NCI-H526 (cell line): ENCODE data around the gene ACBD4.
"Not testable (repeated sequence)": the region's sequence is repeated elsewhere in the genome, so short reads cannot be mapped to it uniquely, and the experiment has no call there.

Experiments
- DNase-seq, 2 experiments: peaks; one replicate each; lab custom pipeline; 2025; lab: John Stamatoyannopoulos, UW

The ACBD4 gene

DNA sequence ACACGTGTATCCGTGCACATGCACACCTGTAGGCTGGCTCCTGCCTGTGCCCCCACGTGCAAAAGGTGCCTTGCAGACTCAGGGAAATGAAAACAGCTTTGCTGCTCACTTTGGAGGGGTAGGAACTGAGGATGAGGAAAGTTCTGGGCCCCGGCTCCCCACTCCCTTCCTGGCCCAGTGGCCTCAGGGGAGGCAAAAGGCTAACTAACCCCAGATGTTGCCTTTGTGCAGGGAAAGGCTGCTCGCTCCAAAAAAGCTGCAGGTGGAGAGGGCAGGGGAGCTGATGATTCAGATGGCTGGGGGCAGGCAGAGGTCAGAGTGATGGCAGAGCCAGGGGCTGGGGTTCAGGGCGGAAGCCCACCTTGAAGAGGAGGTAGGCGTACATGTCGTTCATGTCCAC, 15.5 kb upstream of the ACBD4 start:
- no peak for DNase-seq

DNA sequence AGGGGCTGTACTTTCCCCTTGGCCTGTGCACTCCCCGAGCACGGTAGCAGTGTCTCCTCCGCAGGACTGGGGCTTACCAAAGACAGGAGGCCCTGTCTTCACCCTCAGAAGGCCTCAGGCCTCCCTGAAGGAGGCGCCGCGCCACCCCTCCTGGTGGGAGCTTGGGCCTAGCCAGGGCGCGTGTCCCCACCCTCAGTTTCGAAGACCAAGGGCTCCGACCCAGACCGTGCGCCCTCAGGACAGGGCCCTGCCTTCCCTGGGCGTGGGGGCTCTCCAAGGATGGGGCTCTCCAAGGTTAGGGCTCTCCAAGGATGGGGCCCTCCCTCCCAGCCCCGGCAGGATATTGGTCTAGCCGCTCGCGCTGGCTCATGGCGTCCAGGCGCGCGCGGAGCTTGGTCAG, 14.9 kb upstream of the ACBD4 start:
- DNase-seq = no peak

DNA sequence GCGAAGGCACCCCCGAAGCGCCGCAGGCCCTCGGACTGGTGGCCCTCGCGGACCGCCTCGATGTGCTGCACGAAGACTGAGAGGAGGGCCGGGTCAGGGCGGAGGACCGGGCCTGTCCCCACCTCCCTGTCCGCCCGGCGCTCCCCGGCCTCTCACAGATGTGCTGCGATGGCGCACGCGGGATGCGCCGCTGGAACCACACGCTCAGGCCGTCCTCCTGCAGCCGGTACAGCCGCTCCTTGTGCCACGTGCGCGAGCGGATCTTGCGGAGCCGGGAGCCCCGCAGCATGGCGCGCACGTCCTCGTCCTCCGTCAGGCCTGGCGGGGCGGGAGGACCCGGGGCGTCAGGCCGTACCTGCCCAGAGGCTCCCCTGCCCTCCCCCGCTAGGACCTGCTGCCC, 14.4 kb upstream of the ACBD4 start:
- no peak for DNase-seq

DNA sequence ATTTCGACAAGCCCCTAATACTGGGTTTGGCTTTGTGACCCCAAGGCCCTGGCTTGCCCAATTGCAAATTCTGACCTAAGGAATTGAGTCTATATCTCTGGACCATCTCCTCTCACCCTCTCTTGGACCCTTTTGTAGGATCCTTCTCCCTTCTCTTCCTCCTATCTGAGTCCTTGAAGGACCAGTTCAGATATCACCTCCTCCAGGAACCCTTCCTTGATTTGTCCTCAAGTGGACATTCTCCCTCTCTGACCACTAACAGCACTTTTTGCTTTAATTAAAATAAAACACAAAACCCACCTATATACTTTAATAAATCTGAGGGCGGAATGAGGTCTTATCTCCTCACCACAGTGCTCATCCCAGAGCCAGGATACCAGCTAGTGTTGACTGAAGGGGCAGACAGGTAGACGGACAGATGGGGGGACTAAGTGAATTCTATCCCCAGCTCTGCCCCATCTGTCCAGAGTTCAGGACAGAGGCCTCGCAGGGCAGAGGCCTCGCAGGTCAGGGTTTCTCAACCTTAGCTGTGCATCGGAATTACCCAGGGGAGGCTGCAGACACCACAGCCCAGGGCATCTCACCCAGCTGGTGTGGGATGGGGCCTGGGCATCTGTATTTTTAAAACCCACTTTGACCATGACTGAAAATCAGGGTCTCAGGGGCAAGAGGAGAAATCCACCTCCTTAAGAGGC, 12.3 kb upstream of the ACBD4 start:
- no peak for DNase-seq

DNA sequence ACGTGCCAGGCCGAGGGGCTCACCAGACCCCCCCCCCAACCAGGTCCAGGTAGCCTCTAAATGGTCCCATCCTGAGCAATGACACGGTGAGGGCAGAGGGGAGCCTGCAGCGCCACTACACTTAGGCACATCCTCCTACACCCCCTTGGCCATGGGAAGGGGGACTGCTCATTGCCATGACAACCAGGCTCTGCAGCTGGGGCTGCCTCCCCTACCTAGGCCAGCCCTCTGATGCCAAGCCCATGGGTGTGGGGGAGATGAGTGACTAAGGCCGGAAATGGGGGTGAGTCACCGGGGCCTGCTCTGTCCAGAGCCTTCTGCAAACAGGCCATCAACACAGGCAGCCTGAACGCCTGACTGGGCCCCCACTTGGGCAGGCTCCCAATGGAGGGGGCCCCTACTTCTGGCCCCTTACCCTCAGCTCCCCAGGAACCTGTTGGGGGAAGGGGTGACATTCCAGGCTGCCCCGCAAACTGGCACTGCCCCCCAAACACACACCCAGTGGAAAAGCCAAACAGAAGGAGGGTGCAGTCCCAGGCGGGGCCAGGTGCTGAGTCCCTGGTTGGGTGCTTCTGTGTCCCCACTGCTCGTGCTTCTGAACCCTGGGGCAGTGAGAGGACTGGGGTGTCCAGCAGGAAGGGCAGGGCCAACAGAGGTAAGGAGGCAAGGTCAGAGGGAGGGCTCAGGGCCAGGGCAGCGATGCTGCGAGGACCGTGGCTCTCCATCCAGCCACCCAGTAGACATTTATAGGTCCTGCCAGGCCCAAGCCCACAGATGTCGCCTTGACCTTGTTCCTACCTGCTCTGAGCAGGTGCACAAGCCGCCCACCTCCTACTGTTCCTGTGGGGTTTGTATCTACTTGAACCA, 11.3 kb upstream of the ACBD4 start:
- no peak for DNase-seq

DNA sequence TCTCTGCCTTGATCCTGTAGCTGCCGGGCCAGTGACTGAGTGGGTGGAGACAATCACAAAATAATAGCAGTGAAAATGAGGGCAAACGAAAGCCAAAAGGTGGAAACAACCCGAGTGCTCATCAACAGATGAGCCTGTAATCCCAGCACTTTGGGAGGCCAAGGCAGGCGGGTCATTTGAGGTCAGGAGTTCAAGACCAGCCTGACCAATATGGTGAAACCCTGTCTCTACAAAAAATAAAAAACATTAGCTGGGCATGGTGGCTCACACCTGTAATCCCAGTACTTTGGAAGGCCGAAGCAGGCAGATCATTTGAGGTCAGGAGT, 10.7 kb upstream of the ACBD4 start:
- DNase-seq = not testable (repeated sequence)

DNA sequence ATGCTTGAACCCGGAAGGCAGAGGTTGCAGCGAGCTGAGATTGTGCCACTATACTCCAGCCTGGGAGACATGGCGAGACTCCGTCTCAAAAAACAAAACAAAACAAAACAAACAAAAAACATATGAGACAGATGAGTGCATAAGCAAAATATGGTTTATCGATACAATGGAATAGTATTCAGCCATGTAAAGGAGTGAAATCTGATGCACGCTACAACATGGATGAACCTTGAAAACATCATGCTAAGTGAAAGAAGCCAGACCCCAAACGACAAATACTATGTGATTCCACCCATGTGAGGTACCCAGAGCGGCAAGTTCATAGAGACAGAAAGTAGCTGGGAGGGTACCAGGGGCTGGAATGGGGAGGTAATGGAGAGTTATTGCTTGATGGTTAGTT, 10.0 kb upstream of the ACBD4 start:
- DNase-seq = no peak

DNA sequence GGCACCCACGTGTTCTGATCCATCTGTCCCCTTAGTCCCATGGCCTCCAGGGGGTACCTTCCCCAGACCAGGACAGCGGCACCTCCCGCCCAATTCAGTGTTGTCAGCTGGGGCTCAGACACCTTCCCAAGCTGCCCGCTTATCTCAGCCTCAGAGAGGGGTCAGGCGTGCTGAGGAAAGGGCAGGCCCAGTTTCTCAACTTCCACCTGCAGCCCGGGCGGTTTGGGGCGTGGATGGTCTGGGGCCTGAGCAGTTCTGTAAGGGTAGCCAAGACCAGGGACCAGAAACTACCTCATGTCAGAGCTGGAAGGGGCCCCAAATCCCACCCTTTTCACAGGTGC, 8.3 kb upstream of the ACBD4 start:
- no peak for DNase-seq

DNA sequence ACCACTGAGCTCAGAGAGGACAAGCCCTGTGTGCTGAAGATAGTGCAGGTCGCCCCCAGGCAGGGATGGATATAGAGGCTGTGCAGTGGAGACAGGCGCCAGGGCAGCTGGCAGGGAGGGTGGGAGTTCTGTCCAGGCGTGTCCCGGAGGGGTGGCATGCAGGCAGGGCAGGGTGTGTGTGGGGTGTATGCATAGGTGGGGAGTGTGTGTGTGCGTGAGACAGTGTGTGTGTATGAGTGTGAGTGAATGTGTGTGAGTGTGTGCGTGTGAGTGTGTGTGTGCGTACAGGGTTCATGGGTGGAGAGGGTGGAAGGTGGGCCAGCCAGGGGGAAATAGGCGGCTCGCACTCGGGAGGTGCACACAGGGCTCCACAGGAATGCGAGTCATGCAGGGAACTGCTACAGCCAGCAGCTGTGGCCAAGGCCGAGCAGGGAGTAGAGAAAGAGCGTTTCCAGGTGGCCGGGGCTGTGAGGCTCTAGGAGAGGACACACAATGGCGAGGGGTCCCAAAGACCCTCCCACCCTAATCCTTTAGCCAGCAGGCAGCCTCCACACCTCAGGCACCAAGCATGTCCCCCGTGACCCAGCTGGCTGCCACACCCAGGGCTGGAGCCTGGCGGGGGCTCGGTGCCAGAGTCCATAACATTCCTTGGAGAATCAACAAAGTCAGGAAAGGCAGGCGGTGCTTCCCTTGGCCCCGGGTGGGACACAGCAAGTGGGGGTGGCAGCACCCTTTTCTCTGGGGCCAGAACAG, 7.8 kb upstream of the ACBD4 start:
- no peak for DNase-seq

DNA sequence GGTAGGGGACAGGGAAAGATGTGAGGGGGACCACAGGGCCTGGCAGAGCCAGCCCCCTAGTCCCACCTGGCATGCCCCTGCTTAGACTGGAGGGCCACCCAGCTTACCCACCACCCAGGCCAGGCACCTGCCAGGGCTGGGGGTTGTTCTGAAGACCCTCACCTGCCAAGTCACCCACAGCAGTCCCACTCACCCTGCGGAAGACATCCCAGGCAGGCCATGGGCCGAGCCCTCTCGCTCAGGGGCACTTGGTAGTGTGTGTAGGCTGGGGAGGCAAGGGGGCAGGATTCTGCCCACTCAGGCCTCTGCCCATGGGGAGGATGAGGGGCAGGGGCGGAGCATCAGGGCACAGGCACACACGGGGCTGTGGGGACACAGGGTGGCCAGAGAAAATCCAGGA, 7.2 kb upstream of the ACBD4 start:
- DNase-seq = no peak

DNA sequence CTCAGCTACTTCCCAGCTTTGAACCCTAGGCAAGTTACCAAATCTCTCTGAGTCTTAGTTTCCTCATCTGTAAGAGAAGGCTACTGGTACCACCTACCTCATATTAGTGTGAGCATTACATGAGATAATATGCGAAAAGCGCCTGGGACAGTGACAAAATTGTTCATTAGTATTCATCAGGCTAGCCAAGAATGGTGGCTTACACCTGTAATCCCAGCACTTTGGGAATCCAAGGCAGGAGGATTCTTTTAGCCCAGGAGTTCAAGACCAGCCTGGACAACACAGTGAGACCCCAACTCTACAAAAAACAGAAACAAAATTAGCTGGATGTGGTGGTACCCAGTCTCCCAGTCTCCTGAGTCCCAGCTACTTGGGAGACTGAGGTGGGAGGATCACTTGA, 6.5 kb upstream of the ACBD4 start:
- no peak for DNase-seq

DNA sequence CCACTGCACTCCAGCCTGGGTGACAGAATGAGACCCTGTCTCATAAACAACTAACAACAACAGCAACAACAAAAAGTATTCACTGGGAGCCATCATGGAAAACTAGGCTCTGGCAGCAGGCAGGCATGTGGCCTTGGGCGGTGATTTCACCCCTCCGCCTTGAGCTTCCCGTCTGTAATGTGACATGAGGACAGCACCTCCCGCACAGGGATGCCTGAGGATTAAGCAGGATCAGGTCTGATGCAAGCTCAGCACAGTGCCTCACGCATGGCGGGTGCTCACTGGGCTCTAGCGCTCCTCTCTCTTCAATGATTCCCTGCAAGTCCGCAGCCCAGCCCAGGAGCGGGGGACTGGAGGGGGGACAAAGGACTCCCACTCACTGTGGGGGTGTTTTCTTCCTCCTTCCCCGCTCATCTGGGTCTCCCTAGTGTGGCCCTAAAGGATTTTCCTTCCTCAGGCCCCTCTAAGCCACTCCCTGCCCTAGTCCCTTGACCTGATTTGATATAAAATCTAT, 6.0 kb upstream of the ACBD4 start:
- no peak for DNase-seq

DNA sequence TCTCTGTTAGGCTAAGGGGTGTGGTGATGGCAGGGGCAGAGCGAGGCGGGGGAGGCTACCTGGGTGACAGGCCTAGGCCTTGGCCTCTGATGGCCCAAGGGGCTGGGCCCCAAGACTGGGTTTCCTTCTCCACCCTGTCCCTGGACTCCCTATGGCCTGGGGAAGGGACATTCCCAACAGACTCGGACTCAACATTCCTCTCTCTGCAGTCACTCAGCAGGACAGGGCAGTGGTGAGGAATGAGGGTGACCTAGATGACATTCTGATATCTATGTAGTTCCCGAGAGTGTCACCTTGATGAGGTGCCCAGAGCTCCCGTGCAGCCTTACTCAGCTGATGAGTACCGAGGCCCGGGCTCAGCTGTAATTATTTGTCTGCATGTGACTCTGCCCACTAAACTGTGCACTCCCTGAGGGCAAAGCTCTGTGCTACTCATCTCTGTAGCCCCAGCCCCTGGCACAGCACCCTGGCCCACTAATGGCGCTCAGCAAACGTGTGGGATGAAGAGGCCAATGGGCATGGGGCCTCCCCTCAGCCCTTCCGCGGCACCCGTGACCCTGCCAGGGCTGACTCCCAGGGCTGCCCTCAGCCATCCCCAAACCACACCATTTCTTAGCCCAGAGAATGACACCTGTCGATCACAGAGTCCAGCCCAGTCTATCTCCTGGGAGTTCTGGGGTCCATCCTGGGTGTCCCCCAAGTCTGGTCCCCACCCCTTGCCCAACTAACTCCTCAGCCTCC, 5.4 kb upstream of the ACBD4 start:
- DNase-seq = no peak

DNA sequence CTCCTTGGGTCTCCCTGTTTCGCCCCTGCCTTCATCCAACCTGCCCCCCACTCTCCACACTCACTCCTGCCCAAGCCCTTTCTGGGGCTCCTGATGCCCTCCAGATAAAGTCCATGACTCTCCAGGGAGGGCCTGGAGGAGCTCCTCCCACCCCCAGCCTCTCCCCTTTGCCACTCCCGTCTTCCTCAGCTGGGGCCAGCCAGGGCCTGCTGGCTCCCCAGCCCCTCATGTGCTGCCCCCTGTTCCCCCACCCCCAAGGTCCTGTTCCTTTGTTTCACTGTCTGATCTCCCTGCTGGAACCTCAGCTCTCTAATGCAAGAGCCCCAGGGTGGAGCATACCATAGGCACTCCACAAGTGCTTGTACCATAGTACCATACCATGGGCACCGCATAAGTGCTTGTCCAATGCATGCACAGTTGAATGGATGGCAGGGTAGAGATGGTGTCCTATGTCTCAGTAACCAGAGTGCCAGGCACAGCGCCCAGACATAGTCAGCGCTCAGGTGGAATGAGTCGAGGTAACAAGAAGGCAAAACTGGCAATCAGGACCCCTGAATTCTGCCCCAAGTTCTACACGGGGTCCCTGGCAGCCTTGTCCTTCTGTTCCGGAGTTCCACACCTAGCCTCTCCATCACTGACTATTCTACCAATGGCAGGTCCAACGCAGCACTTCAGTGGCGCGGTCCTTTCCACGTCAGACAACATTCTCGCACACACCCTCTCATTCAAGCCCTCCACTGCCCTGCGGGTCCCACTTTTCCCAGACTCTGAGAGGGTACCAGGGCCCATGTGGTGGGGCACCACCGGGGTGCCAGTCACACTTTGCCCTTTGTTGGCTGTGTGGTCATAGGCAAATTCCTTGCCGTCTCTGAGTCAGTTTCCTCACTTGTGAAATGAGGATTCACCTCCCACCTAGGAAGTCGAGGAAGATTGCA, 4.5 kb upstream of the ACBD4 start:
- no peak for DNase-seq

DNA sequence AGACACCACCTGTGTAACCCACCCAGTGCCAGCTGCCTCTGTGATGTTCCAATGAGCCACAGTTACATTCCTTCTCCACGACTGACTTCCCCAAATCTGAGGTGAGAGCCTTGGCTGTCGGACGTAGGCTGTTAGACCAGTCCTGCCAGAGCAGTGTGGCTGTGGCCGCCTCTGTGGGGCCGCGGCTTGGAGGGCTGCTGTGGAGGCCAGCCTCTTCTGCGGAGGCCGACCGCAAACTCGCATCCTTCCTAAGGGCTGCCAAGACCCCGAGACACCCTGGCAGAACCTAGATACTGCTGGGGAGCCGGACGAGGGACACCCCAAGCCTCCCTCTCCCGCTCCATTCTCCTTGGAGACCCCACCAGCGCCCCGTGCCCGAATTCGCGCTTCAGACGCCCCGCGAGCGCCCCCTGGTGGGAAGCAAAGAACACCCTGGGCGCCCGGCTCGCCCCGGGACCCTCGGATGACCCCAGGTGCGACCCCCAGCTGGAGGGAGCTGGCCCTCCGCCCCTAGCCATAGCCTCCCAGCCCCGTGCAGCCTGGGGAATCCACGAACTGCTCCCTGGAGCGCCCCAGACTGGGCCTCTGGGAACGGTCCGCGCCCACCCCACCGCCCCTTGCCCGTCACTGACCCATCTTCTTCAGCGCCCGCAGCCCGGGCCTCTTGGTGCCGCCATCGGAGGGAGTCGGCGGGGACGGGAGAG, 3.7 kb upstream of the ACBD4 start:
- peak; percentile 53 to 86 for DNase-seq

DNA sequence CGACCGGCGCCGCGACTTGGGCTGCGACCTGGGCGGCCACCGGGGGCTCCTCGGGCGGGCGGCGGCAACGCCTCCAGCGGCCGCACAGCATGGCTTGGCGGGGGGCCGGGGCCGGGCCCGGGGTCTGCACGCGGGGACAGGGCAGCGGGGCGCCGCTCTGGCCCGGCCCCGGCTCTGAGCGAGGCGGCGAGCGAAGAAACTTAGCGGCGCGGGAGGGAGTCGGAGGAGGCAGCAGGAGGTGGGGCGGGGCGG, 3.2 kb upstream of the ACBD4 start, which contains the start of gene PLCD3:
Gene PLCD3 (minus strand): TSS at position 196 of the 252 bp plus-strand sequence. CDS start 105 bp downstream, at position 91.
- DNase-seq = no peak

DNA sequence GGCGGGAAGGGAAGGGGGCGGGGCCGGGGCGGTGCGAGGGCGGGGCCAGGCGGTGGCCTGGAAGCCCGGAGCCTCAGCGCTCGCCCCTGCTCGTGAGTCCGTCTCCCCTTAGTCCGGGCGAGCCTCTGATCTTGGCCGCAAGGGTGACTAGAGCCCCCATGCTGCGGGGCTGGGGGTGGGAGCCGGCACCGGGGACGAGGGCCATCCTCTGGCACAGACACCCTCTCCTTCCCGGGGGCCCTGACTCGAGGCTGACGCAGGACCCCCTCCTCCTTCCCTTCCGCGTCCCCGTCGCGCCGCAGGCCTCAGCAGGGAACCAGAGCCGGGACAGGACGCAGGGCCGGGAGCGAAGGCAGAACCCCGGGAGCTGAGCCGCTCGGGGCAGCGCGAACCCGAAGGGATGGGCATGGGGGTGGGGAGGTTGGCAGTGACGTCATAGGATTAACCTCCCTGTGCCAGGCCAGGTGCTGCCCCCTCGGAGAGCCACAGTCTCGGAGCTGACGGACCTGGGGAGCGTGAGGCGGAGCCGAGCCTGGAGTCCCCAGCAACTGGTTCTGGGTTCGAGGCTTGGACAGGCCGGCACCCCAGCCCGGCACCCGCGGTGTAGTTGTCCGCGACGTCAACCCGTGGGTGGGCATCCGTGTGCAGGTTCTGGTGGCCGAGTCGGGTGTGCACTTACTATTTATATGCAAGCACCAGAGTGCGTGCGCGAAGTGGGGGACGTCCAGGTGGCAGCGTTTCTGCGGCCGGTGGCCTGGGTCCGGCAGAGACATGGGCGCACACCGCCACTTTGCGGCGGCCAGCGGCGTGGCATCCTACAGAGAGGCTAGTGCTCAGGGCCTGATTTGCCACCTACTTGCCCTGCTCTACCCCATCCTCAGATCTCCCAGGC, 2.7 kb upstream of the ACBD4 start:
- DNase-seq = peak; percentile 77 to 92

DNA sequence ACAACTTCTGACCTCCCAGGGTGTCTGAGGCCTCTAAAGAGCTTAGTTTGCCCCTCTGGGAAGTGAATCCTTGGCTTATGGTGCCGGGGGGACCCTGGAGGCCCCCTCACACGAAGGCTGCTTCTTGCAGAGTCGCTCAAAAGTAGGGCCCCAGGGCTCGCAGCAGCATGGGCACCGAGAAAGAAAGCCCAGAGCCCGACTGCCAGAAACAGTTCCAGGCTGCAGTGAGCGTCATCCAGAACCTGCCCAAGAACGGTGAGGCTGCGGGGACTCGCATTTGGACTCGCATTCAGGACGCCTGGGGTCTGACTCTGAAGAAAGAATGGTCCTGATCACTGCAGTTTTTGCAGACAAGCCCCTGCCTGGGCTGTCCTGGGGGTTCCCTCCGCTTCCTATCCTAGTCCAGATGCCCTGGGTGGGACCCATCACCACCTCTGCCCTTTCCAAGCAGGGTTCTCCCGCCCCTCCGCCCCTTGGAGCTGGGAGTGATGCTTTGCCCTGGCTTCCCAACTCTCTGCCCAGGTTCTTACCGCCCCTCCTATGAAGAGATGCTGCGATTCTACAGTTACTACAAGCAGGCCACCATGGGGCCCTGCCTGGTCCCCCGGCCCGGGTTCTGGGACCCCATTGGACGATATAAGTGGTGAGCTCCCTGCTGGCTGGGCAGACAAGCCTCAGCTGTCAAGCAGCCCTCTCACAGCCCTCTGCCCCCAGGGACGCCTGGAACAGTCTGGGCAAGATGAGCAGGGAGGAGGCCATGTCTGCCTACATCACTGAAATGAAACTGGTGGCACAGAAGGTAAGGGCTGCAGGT, 698 bp downstream of the ACBD4 start:
- DNase-seq = no peak
